HepG2 (cell line): ENCODE measurements around the gene CARHSP1. TPM values are rescaled to one million over a fixed set of nuclear protein-coding genes. Genes with fewer than 3 reads are reported as not detected.
A peak's percentile ranks its signal among the peaks of the same experiment; 100 is the strongest.

Experiments used
- ELF1 ChIP-seq: sonication (generic); formaldehyde crosslinking; IDR thresholded peaks from 2 replicates; pipeline ENCODE4 v1.4.0; 2020; ENCODE audit warnings: missing genetic modification reagents
- GATA4 ChIP-seq: sonication (generic); IDR thresholded peaks from 2 replicates; pipeline ENCODE4 v1.6.1; 2016; ENCODE audit warnings: antibody characterized with exemption, low read depth, borderline replicate concordance
- NFE2L2 ChIP-seq: fragments of 150-350 bp; IDR thresholded peaks from 2 replicates; pipeline ENCODE4 v1.6.1; 2014; ENCODE audit warnings: low read length
- NFKBIZ ChIP-seq: IDR thresholded peaks from 2 replicates; pipeline ENCODE4 v1.6.1; 2018; ENCODE audit warnings: missing genetic modification reagents, missing compliant biosample characterization
- ONECUT2 ChIP-seq: sonication (generic); formaldehyde crosslinking; IDR thresholded peaks from 2 replicates; pipeline ENCODE4 v1.4.0; 2020; ENCODE audit warnings: missing genetic modification reagents
- PHB2 ChIP-seq: fragments of 450-650 bp; IDR thresholded peaks from 2 replicates; pipeline ENCODE4 v1.6.1; 2018; ENCODE audit not compliant: partially characterized antibody
- PHF20 ChIP-seq: sonication (generic); formaldehyde crosslinking; IDR thresholded peaks from 2 replicates; pipeline ENCODE4 v1.5.0; 2020; ENCODE audit warnings: mild to moderate bottlenecking, missing genetic modification reagents
- SRF ChIP-seq: IDR thresholded peaks from 2 replicates; pipeline ENCODE4 v1.6.1; 2011; ENCODE audit warnings: mild to moderate bottlenecking, low read depth, low read length, moderate library complexity
- SRSF9 ChIP-seq: fragments of 200-400 bp; formaldehyde crosslinking; IDR thresholded peaks from 2 replicates; pipeline ENCODE4 v1.6.1; 2018; ENCODE audit warnings: borderline replicate concordance, mild to moderate bottlenecking, low read depth, low read length; ENCODE audit not compliant: insufficient read depth, poor library complexity, severe bottlenecking
- TCF12 ChIP-seq, 2 experiments: fragments of 450-650 bp in 1 of 2; sonication (generic) in 1 of 2; formaldehyde crosslinking in 1 of 2; IDR thresholded peaks; 2 replicates each; pipeline versions ENCODE4 v1.6.1 to v1.8.0; 2017 to 2022; ENCODE audit warnings: antibody characterized with exemption in 1 of 2, mild to moderate bottlenecking in 1 of 2, missing genetic modification reagents in 1 of 2, moderate library complexity in 1 of 2
- ZNF263 ChIP-seq: sonication (generic); formaldehyde crosslinking; IDR thresholded peaks from 2 replicates; pipeline ENCODE4 v1.4.0; 2020; ENCODE audit warnings: missing genetic modification reagents
- ZNF329 ChIP-seq: sonication (generic); formaldehyde crosslinking; IDR thresholded peaks from 2 replicates; pipeline ENCODE4 v1.9.0; 2021; ENCODE audit warnings: low read depth, mild to moderate bottlenecking, missing genetic modification reagents
- ZNF460 ChIP-seq: sonication (generic); formaldehyde crosslinking; IDR thresholded peaks from 2 replicates; pipeline ENCODE4 v1.5.1; 2020; ENCODE audit warnings: missing genetic modification reagents, mild to moderate bottlenecking, borderline replicate concordance
- ZNF883 ChIP-seq: sonication (generic); formaldehyde crosslinking; IDR thresholded peaks from 2 replicates; pipeline ENCODE4 v1.5.1; 2020; ENCODE audit warnings: mild to moderate bottlenecking, missing genetic modification reagents; ENCODE audit errors: not compliant biosample characterization
- polyA plus RNA-seq, 8 experiments: library from polyadenylated mRNA; depleted of rRNA in 3 of 8; stranded (reverse) in 7 of 8; unstranded in 1 of 8; fragments of >200 nt; fragmentation: Illumina TruSeq in 4 of 8; extraction: Trizol in 4 of 8; gene quantifications; 2 replicates each; pipeline versions ENCODE4 v1.2.1 to v1.2.3, GENCODE V29; 2011 to 2016; ENCODE audit warnings: low read depth in 4 of 8, missing spikeins in 1 of 8, mixed read lengths in 1 of 8; ENCODE audit not compliant: insufficient read depth in 1 of 8
- total RNA-seq, 5 experiments: library from RNA; depleted of rRNA; stranded (reverse); fragments of >200 nt; fragmentation: Illumina TruSeq; extraction: Trizol; gene quantifications; 2 replicates each; pipeline ENCODE4 v1.2.3, GENCODE V29; 2016; ENCODE audit warnings: low read depth in 1 of 5
- TF ChIP-seq, protein P1 (sequence below): sonication (generic); formaldehyde crosslinking; conservative IDR thresholded peaks from 2 replicates; pipeline ENCODE4 v1.8.0; 2022; ENCODE audit warnings: missing genetic modification reagents
- TF ChIP-seq, protein P2 (sequence below): sonication (generic); formaldehyde crosslinking; conservative IDR thresholded peaks from 2 replicates; pipeline ENCODE4 v1.4.0; 2020; ENCODE audit warnings: missing genetic modification reagents
- TF ChIP-seq, protein P3 (sequence below): sonication (generic); formaldehyde crosslinking; IDR thresholded peaks from 2 replicates; pipeline ENCODE4 v1.5.0; 2020; ENCODE audit warnings: mild to moderate bottlenecking, missing genetic modification reagents
- TF ChIP-seq, protein P4 (sequence below): sonication (generic); formaldehyde crosslinking; IDR thresholded peaks from 2 replicates; pipeline ENCODE4 v1.4.0; 2020; ENCODE audit warnings: missing genetic modification reagents, borderline replicate concordance

CARHSP1 gene
- total and polyA plus RNA-seq, 2 of the 13 experiments (the other 11 are each of a cell fraction or from before 2014, with no cell fraction given), result 173 to 345 TPM

DNA sequence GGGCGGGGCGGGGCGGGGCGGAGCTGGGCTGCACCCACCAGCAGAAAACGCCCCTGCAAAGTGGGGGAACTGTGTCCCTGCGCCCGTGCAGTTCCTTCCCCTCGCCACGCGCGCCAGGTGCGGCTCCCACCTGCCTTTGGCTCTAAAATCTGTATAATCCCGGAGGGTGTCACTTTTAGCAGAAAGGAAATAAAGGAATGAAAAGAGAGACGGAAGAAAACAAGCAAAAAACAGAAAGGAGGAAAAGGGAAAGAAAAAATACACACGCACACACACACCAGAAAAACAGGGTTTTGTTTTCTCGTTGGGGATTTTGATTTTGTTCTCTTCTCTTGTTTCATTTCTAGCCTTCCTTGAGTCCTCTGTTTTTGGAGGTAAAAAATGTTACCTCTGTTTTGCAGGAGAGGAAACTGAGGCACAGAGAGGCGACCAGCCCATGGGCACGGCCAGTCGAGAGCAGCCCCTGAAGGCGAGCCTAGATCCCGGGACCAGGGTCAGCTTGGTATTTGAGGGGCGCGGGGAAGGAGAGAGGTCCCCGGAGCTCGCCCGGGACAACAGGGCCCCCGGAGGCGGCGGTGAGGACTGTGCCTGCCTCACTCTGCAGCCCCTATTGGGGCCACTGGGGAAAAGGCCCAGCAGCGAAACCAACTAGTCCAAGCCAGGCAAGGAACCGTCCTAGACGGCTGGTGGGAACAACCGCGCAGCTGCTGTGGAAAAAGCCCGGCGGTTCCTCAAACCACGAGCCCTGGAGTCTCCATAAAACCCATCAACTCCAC lies 594 bp upstream of the CARHSP1 start (continued):
- TF ChIP-seq TCF12 (IDR thresholded peaks at IDR 0.05) (no peak), TCF12 (CRISPR knock-in tag; IDR thresholded peaks at IDR 0.05) (no peak), SRSF9 (no peak), ELF1 (0 out of 2 replicates have a peak, but pooled peaks have one; percentile 29), ZNF329 (CRISPR knock-in tag) (no peak), SRF (no peak), ZNF460 (CRISPR knock-in tag) (no peak), ZNF883 (CRISPR knock-in tag) (no peak), ONECUT2 (CRISPR knock-in tag) (no peak), PHF20 (CRISPR knock-in tag) (no peak; the same call in 1 of the 2 replicates), NFE2L2 (no peak), GATA4 (peak; percentile 51; the same call in 1 of the 2 replicates), ZNF263 (CRISPR knock-in tag) (0 out of 2 replicates have a peak, but pooled peaks have one; percentile 13), NFKBIZ (peak; percentile 81; the same call in 1 of the 2 replicates), PHB2 (no peak)
- TF ChIP-seq, protein P1, sequence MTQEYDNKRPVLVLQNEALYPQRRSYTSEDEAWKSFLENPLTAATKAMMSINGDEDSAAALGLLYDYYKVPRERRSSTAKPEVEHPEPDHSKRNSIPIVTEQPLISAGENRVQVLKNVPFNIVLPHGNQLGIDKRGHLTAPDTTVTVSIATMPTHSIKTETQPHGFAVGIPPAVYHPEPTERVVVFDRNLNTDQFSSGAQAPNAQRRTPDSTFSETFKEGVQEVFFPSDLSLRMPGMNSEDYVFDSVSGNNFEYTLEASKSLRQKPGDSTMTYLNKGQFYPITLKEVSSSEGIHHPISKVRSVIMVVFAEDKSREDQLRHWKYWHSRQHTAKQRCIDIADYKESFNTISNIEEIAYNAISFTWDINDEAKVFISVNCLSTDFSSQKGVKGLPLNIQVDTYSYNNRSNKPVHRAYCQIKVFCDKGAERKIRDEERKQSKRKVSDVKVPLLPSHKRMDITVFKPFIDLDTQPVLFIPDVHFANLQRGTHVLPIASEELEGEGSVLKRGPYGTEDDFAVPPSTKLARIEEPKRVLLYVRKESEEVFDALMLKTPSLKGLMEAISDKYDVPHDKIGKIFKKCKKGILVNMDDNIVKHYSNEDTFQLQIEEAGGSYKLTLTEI (CRISPR knock-in tag), result no peak
- TF ChIP-seq, protein P2, sequence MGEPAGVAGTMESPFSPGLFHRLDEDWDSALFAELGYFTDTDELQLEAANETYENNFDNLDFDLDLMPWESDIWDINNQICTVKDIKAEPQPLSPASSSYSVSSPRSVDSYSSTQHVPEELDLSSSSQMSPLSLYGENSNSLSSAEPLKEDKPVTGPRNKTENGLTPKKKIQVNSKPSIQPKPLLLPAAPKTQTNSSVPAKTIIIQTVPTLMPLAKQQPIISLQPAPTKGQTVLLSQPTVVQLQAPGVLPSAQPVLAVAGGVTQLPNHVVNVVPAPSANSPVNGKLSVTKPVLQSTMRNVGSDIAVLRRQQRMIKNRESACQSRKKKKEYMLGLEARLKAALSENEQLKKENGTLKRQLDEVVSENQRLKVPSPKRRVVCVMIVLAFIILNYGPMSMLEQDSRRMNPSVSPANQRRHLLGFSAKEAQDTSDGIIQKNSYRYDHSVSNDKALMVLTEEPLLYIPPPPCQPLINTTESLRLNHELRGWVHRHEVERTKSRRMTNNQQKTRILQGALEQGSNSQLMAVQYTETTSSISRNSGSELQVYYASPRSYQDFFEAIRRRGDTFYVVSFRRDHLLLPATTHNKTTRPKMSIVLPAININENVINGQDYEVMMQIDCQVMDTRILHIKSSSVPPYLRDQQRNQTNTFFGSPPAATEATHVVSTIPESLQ (CRISPR knock-in tag), result no peak; the same call in 1 of the 2 replicates
- TF ChIP-seq, protein P3, sequence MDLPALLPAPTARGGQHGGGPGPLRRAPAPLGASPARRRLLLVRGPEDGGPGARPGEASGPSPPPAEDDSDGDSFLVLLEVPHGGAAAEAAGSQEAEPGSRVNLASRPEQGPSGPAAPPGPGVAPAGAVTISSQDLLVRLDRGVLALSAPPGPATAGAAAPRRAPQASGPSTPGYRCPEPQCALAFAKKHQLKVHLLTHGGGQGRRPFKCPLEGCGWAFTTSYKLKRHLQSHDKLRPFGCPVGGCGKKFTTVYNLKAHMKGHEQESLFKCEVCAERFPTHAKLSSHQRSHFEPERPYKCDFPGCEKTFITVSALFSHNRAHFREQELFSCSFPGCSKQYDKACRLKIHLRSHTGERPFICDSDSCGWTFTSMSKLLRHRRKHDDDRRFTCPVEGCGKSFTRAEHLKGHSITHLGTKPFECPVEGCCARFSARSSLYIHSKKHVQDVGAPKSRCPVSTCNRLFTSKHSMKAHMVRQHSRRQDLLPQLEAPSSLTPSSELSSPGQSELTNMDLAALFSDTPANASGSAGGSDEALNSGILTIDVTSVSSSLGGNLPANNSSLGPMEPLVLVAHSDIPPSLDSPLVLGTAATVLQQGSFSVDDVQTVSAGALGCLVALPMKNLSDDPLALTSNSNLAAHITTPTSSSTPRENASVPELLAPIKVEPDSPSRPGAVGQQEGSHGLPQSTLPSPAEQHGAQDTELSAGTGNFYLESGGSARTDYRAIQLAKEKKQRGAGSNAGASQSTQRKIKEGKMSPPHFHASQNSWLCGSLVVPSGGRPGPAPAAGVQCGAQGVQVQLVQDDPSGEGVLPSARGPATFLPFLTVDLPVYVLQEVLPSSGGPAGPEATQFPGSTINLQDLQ (CRISPR knock-in tag), result peak; percentile 53; the same call in 1 of the 2 replicates
- TF ChIP-seq, protein P4, sequence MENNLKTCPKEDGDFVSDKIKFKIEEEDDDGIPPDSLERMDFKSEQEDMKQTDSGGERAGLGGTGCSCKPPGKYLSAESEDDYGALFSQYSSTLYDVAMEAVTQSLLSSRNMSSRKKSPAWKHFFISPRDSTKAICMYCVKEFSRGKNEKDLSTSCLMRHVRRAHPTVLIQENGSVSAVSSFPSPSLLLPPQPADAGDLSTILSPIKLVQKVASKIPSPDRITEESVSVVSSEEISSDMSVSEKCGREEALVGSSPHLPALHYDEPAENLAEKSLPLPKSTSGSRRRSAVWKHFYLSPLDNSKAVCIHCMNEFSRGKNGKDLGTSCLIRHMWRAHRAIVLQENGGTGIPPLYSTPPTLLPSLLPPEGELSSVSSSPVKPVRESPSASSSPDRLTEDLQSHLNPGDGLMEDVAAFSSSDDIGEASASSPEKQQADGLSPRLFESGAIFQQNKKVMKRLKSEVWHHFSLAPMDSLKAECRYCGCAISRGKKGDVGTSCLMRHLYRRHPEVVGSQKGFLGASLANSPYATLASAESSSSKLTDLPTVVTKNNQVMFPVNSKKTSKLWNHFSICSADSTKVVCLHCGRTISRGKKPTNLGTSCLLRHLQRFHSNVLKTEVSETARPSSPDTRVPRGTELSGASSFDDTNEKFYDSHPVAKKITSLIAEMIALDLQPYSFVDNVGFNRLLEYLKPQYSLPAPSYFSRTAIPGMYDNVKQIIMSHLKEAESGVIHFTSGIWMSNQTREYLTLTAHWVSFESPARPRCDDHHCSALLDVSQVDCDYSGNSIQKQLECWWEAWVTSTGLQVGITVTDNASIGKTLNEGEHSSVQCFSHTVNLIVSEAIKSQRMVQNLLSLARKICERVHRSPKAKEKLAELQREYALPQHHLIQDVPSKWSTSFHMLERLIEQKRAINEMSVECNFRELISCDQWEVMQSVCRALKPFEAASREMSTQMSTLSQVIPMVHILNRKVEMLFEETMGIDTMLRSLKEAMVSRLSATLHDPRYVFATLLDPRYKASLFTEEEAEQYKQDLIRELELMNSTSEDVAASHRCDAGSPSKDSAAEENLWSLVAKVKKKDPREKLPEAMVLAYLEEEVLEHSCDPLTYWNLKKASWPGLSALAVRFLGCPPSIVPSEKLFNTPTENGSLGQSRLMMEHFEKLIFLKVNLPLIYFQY (CRISPR knock-in tag), result no peak; the same call in 1 of the 2 replicates
